ENCODE results near the gene CBY3. TPM values are rescaled to one million over a fixed set of nuclear protein-coding genes. Genes with fewer than 3 reads are reported as not detected.

The CBY3 gene
- total and polyA plus RNA-seq, 2 of the 8 experiments (the other 6 are each of a cell fraction or from before 2014, with no cell fraction given): 0.39 TPM

GRCh38 chr5:179697108-179697507, 16.3 kb upstream of the CBY3 start:
- H2BK120ac ChIP-seq (replicated peaks; ENCODE audit: low read depth, low read length): no peak overlapping the region
- H2BK5ac ChIP-seq (ENCODE audit: low read depth, low read length): no peak overlapping the region
- no peak overlapping the region for H3K27ac ChIP-seq (ENCODE audit: low read depth, low read length)
- peaks cover 6% of the 10 kb centered on the region; the same call in 1 of the 2 replicates for H3K23me2 ChIP-seq (ENCODE audit: low read depth, low read length)
- CTCF ChIA-PET (ENCODE audit: partially characterized antibody): interaction anchor here (0.8 to 1.2 kb wide), 3 partner anchors 9 to 66 kb away, joined by 4 read pairs; no protein-coding TSS in a partner anchor
- no peak overlapping the region for H3K14ac ChIP-seq (ENCODE audit: insufficient read length)
- no peak for FAIRE-seq
- H4K91ac ChIP-seq (replicated peaks; ENCODE audit: insufficient read length, low read length): no peak overlapping the region
- TF ChIP-seq E2F6 (IDR thresholded peaks at IDR 0.05): no peak
- no peak for TF ChIP-seq FOSL1 (IDR thresholded peaks at IDR 0.05; ENCODE audit: insufficient read depth, low read depth, low read length)
- TF ChIP-seq RAD21 (IDR thresholded peaks at IDR 0.05 in 1 of 2, conservative IDR thresholded peaks at IDR 0.05 in 1 of 2; ENCODE audit: low read depth in 2 of 2, low read length in 2 of 2): no peak
- no peak for TF ChIP-seq KDM5A (IDR thresholded peaks at IDR 0.05; ENCODE audit: low read length)
- TF ChIP-seq RXRA (IDR thresholded peaks at IDR 0.05; ENCODE audit: insufficient read depth, low read depth, low read length): no peak
- H3K4me1 ChIP-seq (replicated peaks in 1 of 4; ENCODE audit: control insufficient read depth in 3 of 4, insufficient read depth in 4 of 4, low read length in 3 of 4): peaks cover 0 to 9% (median 2%) of the 10 kb centered on the region in 4 experiments; a peak in 3 of 7 replicates
- H3K9ac ChIP-seq (replicated peaks in 1 of 4; ENCODE audit: extremely low read depth in 1 of 4, low read depth in 3 of 4, low read length in 3 of 4): no peak overlapping the region
- H4K20me1 ChIP-seq (replicated peaks in 1 of 2; ENCODE audit: control insufficient read depth in 1 of 2, insufficient read depth in 2 of 2, low read length in 2 of 2): peaks cover 5 to 11% of the 10 kb centered on the region in 2 experiments
- H3K4me2 ChIP-seq (ENCODE audit: insufficient read depth in 1 of 2, low read depth in 2 of 2, low read length in 2 of 2): peak overlapping the region in 1 of 2 experiments; percentile 85; a peak in 1 of 4 replicates
- H3K4me3 ChIP-seq (ENCODE audit: extremely low read depth in 1 of 4, insufficient read depth in 2 of 4, low read depth in 3 of 4, low read length in 4 of 4): no peak overlapping the region
- no peak overlapping the region for H3K56ac ChIP-seq (replicated peaks; ENCODE audit: insufficient read length, low read depth, low read length)
- no peak overlapping the region for H3K18ac ChIP-seq (ENCODE audit: extremely low read depth, low read length)
- H3K79me1 ChIP-seq (ENCODE audit: low read depth, low read length): no peaks in the 10 kb centered on the region; the same call in 1 of the 2 replicates
- no peak overlapping the region for H2AK5ac ChIP-seq (ENCODE audit: low read depth, low read length)
- H2BK20ac ChIP-seq (ENCODE audit: low read length): no peak overlapping the region
- H2BK15ac ChIP-seq (ENCODE audit: low read length): no peak overlapping the region
- no peaks in the 10 kb centered on the region for H3K9me3 ChIP-seq (ENCODE audit: insufficient read depth in 2 of 2, low read depth in 1 of 2, low read length in 1 of 2)
- peaks cover 22 to 31% of the 10 kb centered on the region in 2 experiments for H3K79me2 ChIP-seq (ENCODE audit: control insufficient read depth in 1 of 2, insufficient read depth in 2 of 2, low read length in 2 of 2)
- no peaks in the 10 kb centered on the region for H3K27me3 ChIP-seq (replicated peaks in 1 of 4; ENCODE audit: control insufficient read depth in 3 of 4, extremely low read depth in 1 of 4, insufficient read depth in 3 of 4, low read length in 3 of 4)
- 85% methylated on average over 2 of the region's 2 CpGs; no CpG with 5 or more reads in 1 of the 2 experiments for WGBS, 2 experiments (ENCODE audit: extremely low coverage in 1 of 2, insufficient coverage in 1 of 2, insufficient read length in 1 of 2, insufficient replicate concordance in 2 of 2, low coverage in 1 of 2, low lambda C conversion rate in 2 of 2, missing lambda C conversion rate in 1 of 2)
- POLR2A ChIA-PET (ENCODE audit: partially characterized antibody): interaction anchor here (0.9 to 5.7 kb wide), 9 partner anchors 10 to 147 kb away, joined by 3 to 50 read pairs (median 4); partner anchors contain the start of genes CBY3, HNRNPH1, MAML1 and RUFY1
- no peak overlapping the region for H4K5ac ChIP-seq (ENCODE audit: insufficient read length, low read depth, low read length)
- DNase-seq (ENCODE audit: low read depth in 1 of 2, low spot score in 2 of 2): no peak
- H4K8ac ChIP-seq (ENCODE audit: extremely low read depth, insufficient read depth, low read length): no peak overlapping the region; the same call in 1 of the 2 replicates
- H2BK12ac ChIP-seq (ENCODE audit: low read depth, low read length): 0 out of 2 replicates have a peak overlapping the region, but pooled peaks have one; percentile 13
- no peak overlapping the region for H3K4ac ChIP-seq (replicated peaks; ENCODE audit: insufficient read length, low read depth, low read length)
- no peak overlapping the region for H3K23ac ChIP-seq (ENCODE audit: insufficient read length)
- H3K36me3 ChIP-seq (ENCODE audit: control insufficient read depth in 2 of 4, insufficient read depth in 4 of 4, low read length in 3 of 4): peaks cover 0 to 3% (median 0%) of the 10 kb centered on the region in 4 experiments; a peak in 2 of 8 replicates
- H2AFZ ChIP-seq (ENCODE audit: low read length): no peak overlapping the region
